ENCODE data around the gene CA10.

The CA10 gene

GRCh38 chr17:52148288-52148968 is 10.1 kb downstream of the CA10 start:
- Histone ChIP-seq H3K36me3 (no peaks in the 10 kb centered on the region), H3K9me3 (replicated peaks in 1 of 11) (no peaks in the 10 kb centered on the region), H4K20me1 (no peaks in the 10 kb centered on the region), H3K27me3 (peaks cover 0 to 4% (median 0%) of the 10 kb centered on the region in 11 experiments; a peak in 1 of 22 replicates), H3K4me1 (peaks cover 10 to 23% (median 15%) of the 10 kb centered on the region in 10 experiments), H3K27ac (peak overlapping the region in 5 of 11 experiments; percentile 9 to 65 (median 31); a peak in 7 of 22 replicates), H3K9ac (no peak overlapping the region; a peak in 1 of 22 replicates), H3K4me3 (no peak overlapping the region), H3K4me2 (peak overlapping the region; percentile 5 to 70 (median 39); a peak in 17 of 22 replicates)
- TF ChIP-seq Cebpa-rat (IDR thresholded peaks at IDR 0.05), result no peak; a peak in 1 of 22 replicates

- Histone ChIP-seq H3K9ac (peak overlapping the region in 2 of 11 experiments; percentile 28 to 54; a peak in 3 of 22 replicates), H3K4me3 (no peak overlapping the region), H3K9me3 (replicated peaks in 1 of 11) (no peaks in the 10 kb centered on the region), H3K27ac (peak overlapping the region in 9 of 11 experiments; percentile 6 to 65 (median 35); a peak in 12 of 22 replicates), H3K4me2 (peak overlapping the region; percentile 5 to 70 (median 39); a peak in 20 of 22 replicates), H4K20me1 (no peaks in the 10 kb centered on the region), H3K4me1 (peaks cover 10 to 23% (median 15%) of the 10 kb centered on the region in 10 experiments), H3K27me3 (peaks cover 0 to 4% (median 0%) of the 10 kb centered on the region in 11 experiments; a peak in 1 of 22 replicates), H3K36me3 (no peaks in the 10 kb centered on the region)
- no peak; a peak in 1 of 22 replicates for TF ChIP-seq Cebpa-rat (IDR thresholded peaks at IDR 0.05)
Observed at GRCh38 chr17:52147872-52148271, 10.6 kb downstream of the CA10 start.

- TF ChIP-seq Cebpa-rat (IDR thresholded peaks at IDR 0.05), result no peak
- peak overlapping the region in 9 of 11 experiments; percentile 6 to 65 (median 35); a peak in 12 of 22 replicates for H3K27ac ChIP-seq
- H3K9ac ChIP-seq, result peak overlapping the region in 2 of 11 experiments; percentile 28 to 54; a peak in 3 of 22 replicates
- no peaks in the 10 kb centered on the region for H3K9me3 ChIP-seq (replicated peaks in 1 of 11)
- no peaks in the 10 kb centered on the region for H3K36me3 ChIP-seq
- H3K4me1 ChIP-seq, result peaks cover 10 to 23% (median 15%) of the 10 kb centered on the region in 10 experiments
- no peak overlapping the region for H3K4me3 ChIP-seq
- H3K27me3 ChIP-seq, result peaks cover 0 to 4% (median 0%) of the 10 kb centered on the region in 11 experiments; a peak in 1 of 22 replicates
- H4K20me1 ChIP-seq, result no peaks in the 10 kb centered on the region
- H3K4me2 ChIP-seq, result peak overlapping the region; percentile 5 to 70 (median 39); a peak in 18 of 22 replicates
Observed at GRCh38 chr17:52147431-52147830, 11.1 kb downstream of the CA10 start.

- Histone ChIP-seq H3K27me3 (peaks cover 0 to 4% (median 0%) of the 10 kb centered on the region in 11 experiments; a peak in 1 of 22 replicates), H3K4me1 (peaks cover 10 to 23% (median 15%) of the 10 kb centered on the region in 10 experiments), H3K4me3 (no peak overlapping the region), H3K9me3 (replicated peaks in 1 of 11) (no peaks in the 10 kb centered on the region), H3K4me2 (no peak overlapping the region), H3K9ac (no peak overlapping the region), H4K20me1 (no peaks in the 10 kb centered on the region), H3K27ac (no peak overlapping the region), H3K36me3 (no peaks in the 10 kb centered on the region)
- no peak for TF ChIP-seq Cebpa-rat (IDR thresholded peaks at IDR 0.05)
Observed at GRCh38 chr17:52145476-52145875, 13.0 kb downstream of the CA10 start.

- Histone ChIP-seq H3K9ac (no peak overlapping the region), H4K20me1 (no peaks in the 10 kb centered on the region), H3K9me3 (replicated peaks in 1 of 11) (no peaks in the 10 kb centered on the region), H3K4me1 (peaks cover 10 to 19% (median 14%) of the 10 kb centered on the region in 10 experiments), H3K36me3 (no peaks in the 10 kb centered on the region), H3K4me2 (no peak overlapping the region), H3K27me3 (no peaks in the 10 kb centered on the region), H3K4me3 (no peak overlapping the region), H3K27ac (no peak overlapping the region)
- TF ChIP-seq Cebpa-rat (IDR thresholded peaks at IDR 0.05), result no peak
Observed at GRCh38 chr17:52143542-52143941, 15.0 kb downstream of the CA10 start.

- Histone ChIP-seq H3K27me3 (no peaks in the 10 kb centered on the region), H3K36me3 (no peaks in the 10 kb centered on the region), H3K9me3 (replicated peaks in 1 of 11) (no peaks in the 10 kb centered on the region), H3K4me2 (no peak overlapping the region), H3K4me3 (no peak overlapping the region), H4K20me1 (no peaks in the 10 kb centered on the region), H3K9ac (no peak overlapping the region), H3K4me1 (peaks cover 0 to 6% (median 0%) of the 10 kb centered on the region in 10 experiments; a peak in 1 of 20 replicates), H3K27ac (no peak overlapping the region)
- no peak for TF ChIP-seq Cebpa-rat (IDR thresholded peaks at IDR 0.05)
Observed at GRCh38 chr17:52140601-52141000, 17.9 kb downstream of the CA10 start.

GRCh38 chr17:52138752-52139151 is 19.8 kb downstream of the CA10 start:
- no peaks in the 10 kb centered on the region for H3K36me3 ChIP-seq
- H3K4me1 ChIP-seq, result peaks cover 0 to 6% (median 0%) of the 10 kb centered on the region in 10 experiments; a peak in 1 of 20 replicates
- H3K9me3 ChIP-seq (replicated peaks in 1 of 11), result no peaks in the 10 kb centered on the region
- H4K20me1 ChIP-seq, result no peaks in the 10 kb centered on the region
- H3K4me3 ChIP-seq, result no peak overlapping the region
- no peak overlapping the region for H3K4me2 ChIP-seq
- no peaks in the 10 kb centered on the region for H3K27me3 ChIP-seq
- no peak overlapping the region for H3K9ac ChIP-seq
- TF ChIP-seq Cebpa-rat (IDR thresholded peaks at IDR 0.05), result no peak
- no peak overlapping the region for H3K27ac ChIP-seq

GRCh38 chr17:52138350-52138749 is 20.2 kb downstream of the CA10 start:
- Histone ChIP-seq H3K4me1 (peaks cover 0 to 6% (median 0%) of the 10 kb centered on the region in 10 experiments; a peak in 1 of 20 replicates), H3K36me3 (no peaks in the 10 kb centered on the region), H3K27me3 (no peaks in the 10 kb centered on the region), H3K9ac (no peak overlapping the region), H4K20me1 (no peaks in the 10 kb centered on the region), H3K4me3 (no peak overlapping the region), H3K9me3 (replicated peaks in 1 of 11) (no peaks in the 10 kb centered on the region), H3K4me2 (0 out of 22 replicates have a peak overlapping the region, but pooled peaks of 1 of the 11 experiments have one; percentile 25), H3K27ac (no peak overlapping the region)
- TF ChIP-seq Cebpa-rat (IDR thresholded peaks at IDR 0.05), result no peak

GRCh38 chr17:52136166-52136565 is 22.3 kb downstream of the CA10 start:
- H3K4me1 ChIP-seq, result peaks cover 0 to 6% (median 0%) of the 10 kb centered on the region in 10 experiments; a peak in 1 of 20 replicates

More at GRCh38 chr17:52136166-52136565, 22.3 kb downstream of the CA10 start:
- Histone ChIP-seq H3K27me3 (no peaks in the 10 kb centered on the region), H3K9me3 (replicated peaks in 1 of 11) (no peaks in the 10 kb centered on the region), H3K9ac (no peak overlapping the region), H3K36me3 (no peaks in the 10 kb centered on the region), H3K27ac (no peak overlapping the region), H3K4me3 (no peak overlapping the region), H3K4me2 (no peak overlapping the region), H4K20me1 (no peaks in the 10 kb centered on the region)
- no peak for TF ChIP-seq Cebpa-rat (IDR thresholded peaks at IDR 0.05)
